H1 (cell line): Measurements from ENCODE around the gene ADARB2.

Experiments
- CREB1 ChIP-seq: IDR thresholded peaks from 2 replicates; pipeline ENCODE4 v1.6.1; 2012; ENCODE audit warnings: inconsistent platforms
- CTCF ChIP-seq, 3 experiments: IDR thresholded peaks; 1 replicate in 2 of 3; 2 replicates in 1 of 3; pipeline versions ENCODE4 v1.5.1 to v1.6.1; 2011; ENCODE audit warnings: low read length in 3 of 3, mild to moderate bottlenecking in 3 of 3, inconsistent platforms in 2 of 3, low read depth in 1 of 3, moderate library complexity in 1 of 3; ENCODE audit not compliant: insufficient read depth in 1 of 3; ENCODE audit errors: control extremely low read depth in 1 of 3
- POLR2A ChIP-seq, 2 experiments: IDR thresholded peaks; 1 replicate in 1 of 2; 2 replicates in 1 of 2; pipeline ENCODE4 v1.6.1; 2011; ENCODE audit warnings: low read depth in 2 of 2, low read length in 2 of 2, mild to moderate bottlenecking in 2 of 2; ENCODE audit errors: control extremely low read depth in 1 of 2
- TAF1 ChIP-seq: IDR thresholded peaks from 2 replicates; pipeline ENCODE4 v1.6.1; 2011; ENCODE audit warnings: mild to moderate bottlenecking, low read depth, low read length
- TCF12 ChIP-seq: IDR thresholded peaks from 2 replicates; pipeline ENCODE4 v1.6.1; 2011; ENCODE audit warnings: low read depth, mild to moderate bottlenecking, low read length
- YY1 ChIP-seq: IDR thresholded peaks from 2 replicates; pipeline ENCODE4 v1.6.1; 2011; ENCODE audit warnings: low read depth, mild to moderate bottlenecking, low read length

GRCh38 chr10:1233031-1233430 lies 504.3 kb downstream of the ADARB2 start:
- TF ChIP-seq CTCF (IDR thresholded peaks at IDR 0.05; ENCODE audit: control extremely low read depth in 1 of 3, insufficient read depth in 1 of 3, low read depth in 1 of 3, low read length in 3 of 3) (no peak), TAF1 (no peak), POLR2A (IDR thresholded peaks at IDR 0.05; ENCODE audit: control extremely low read depth in 1 of 2, low read depth in 2 of 2, low read length in 2 of 2) (no peak), YY1 (no peak), CREB1 (no peak), TCF12 (no peak)
